KMS-11 (cell line): ENCODE results near the gene UBE2M.
A peak's percentile ranks its signal among the peaks of the same experiment; 100 is the strongest.

ENCODE experiments used
- H2AFZ ChIP-seq: fragments of 200-600 bp; sonication (generic); 2 replicates; pipeline ENCODE4 v1.6.1; 2016; ENCODE audit warnings: antibody characterized with exemption, mixed run types, low read depth
- H3K27ac ChIP-seq: fragments of 200-600 bp; sonication (generic); 2 replicates; pipeline ENCODE4 v1.6.1; 2016; ENCODE audit warnings: mild to moderate bottlenecking, mixed run types
- H3K27me3 ChIP-seq: fragments of 200-600 bp; sonication (generic); 2 replicates; pipeline ENCODE4 v1.6.1; 2017; ENCODE audit warnings: mild to moderate bottlenecking, low read depth, mixed run types, moderate library complexity; ENCODE audit not compliant: insufficient read depth
- H3K36me3 ChIP-seq: fragments of 200-600 bp; sonication (generic); 2 replicates; pipeline ENCODE4 v1.6.1; 2017; ENCODE audit warnings: mild to moderate bottlenecking, mixed run types; ENCODE audit not compliant: insufficient read depth
- H3K4me1 ChIP-seq: fragments of 200-600 bp; sonication (generic); 2 replicates; pipeline ENCODE4 v1.6.1; 2016; ENCODE audit warnings: mild to moderate bottlenecking, low read depth, mixed run types; ENCODE audit not compliant: poor library complexity, severe bottlenecking
- H3K4me2 ChIP-seq: fragments of 200-600 bp; sonication (generic); 2 replicates; pipeline ENCODE4 v1.7.0; 2016; ENCODE audit warnings: mild to moderate bottlenecking, mixed run types
- H3K4me3 ChIP-seq: fragments of 200-600 bp; sonication (generic); IDR thresholded peaks from 2 replicates; pipeline ENCODE4 v1.6.1; 2017; ENCODE audit warnings: low read depth, low read length, mixed read lengths; ENCODE audit not compliant: insufficient read depth
- H3K79me2 ChIP-seq: fragments of 200-600 bp; sonication (generic); 2 replicates; pipeline ENCODE4 v1.6.1; 2016; ENCODE audit warnings: low read depth, mixed run types; ENCODE audit not compliant: insufficient read depth
- H3K9ac ChIP-seq: fragments of 200-600 bp; sonication (generic); 2 replicates; pipeline ENCODE4 v1.6.1; 2016; ENCODE audit warnings: mild to moderate bottlenecking, mixed run types
- H4K20me1 ChIP-seq: fragments of 200-600 bp; sonication (generic); 2 replicates; pipeline ENCODE4 v1.6.1; 2016; ENCODE audit warnings: mild to moderate bottlenecking, mixed run types; ENCODE audit not compliant: insufficient read depth
- CTCF ChIP-seq: fragments of 200-600 bp; sonication (generic); conservative IDR thresholded peaks from 2 replicates; pipeline ENCODE4 v1.6.1; 2017; ENCODE audit warnings: low read depth, mild to moderate bottlenecking, antibody characterized with exemption, low read length, moderate library complexity, mixed read lengths

UBE2M gene

GRCh38 chr19:58529405-58529804, 29.0 kb downstream of the UBE2M start:
- no peak for TF ChIP-seq CTCF
- Histone ChIP-seq H3K79me2 (no peaks in the 10 kb centered on the region), H3K4me2 (no peak overlapping the region)

GRCh38 chr19:58522709-58523108, 35.7 kb downstream of the UBE2M start:
- no peaks in the 10 kb centered on the region for H3K36me3 ChIP-seq
- no peak overlapping the region for H3K4me3 ChIP-seq
- H3K27ac ChIP-seq: no peak overlapping the region
- no peak overlapping the region for H3K9ac ChIP-seq
- H3K4me1 ChIP-seq: peaks cover 10% of the 10 kb centered on the region
- H3K79me2 ChIP-seq: peaks cover 9% of the 10 kb centered on the region; the same call in 1 of the 2 replicates
- no peak overlapping the region for H3K4me2 ChIP-seq
- H2AFZ ChIP-seq: no peak overlapping the region
- TF ChIP-seq CTCF: no peak
- no peaks in the 10 kb centered on the region for H4K20me1 ChIP-seq
- H3K27me3 ChIP-seq: no peaks in the 10 kb centered on the region

More at GRCh38 chr19:58529405-58529804, 29.0 kb downstream of the UBE2M start:
- no peaks in the 10 kb centered on the region for H3K36me3 ChIP-seq
- H3K27ac ChIP-seq: no peak overlapping the region
- no peak overlapping the region for H3K9ac ChIP-seq
- peaks cover 57% of the 10 kb centered on the region for H3K27me3 ChIP-seq
- H4K20me1 ChIP-seq: no peaks in the 10 kb centered on the region
- no peaks in the 10 kb centered on the region for H3K4me1 ChIP-seq
- no peak overlapping the region for H3K4me3 ChIP-seq
- H2AFZ ChIP-seq: no peak overlapping the region

GRCh38 chr19:58521651-58522050, 36.8 kb downstream of the UBE2M start:
- Histone ChIP-seq H3K4me3 (no peak overlapping the region), H3K9ac (no peak overlapping the region), H3K27me3 (no peaks in the 10 kb centered on the region), H3K4me2 (no peak overlapping the region), H3K36me3 (no peaks in the 10 kb centered on the region), H2AFZ (no peak overlapping the region), H3K4me1 (peaks cover 10% of the 10 kb centered on the region), H3K79me2 (peaks cover 14% of the 10 kb centered on the region; the same call in 1 of the 2 replicates), H3K27ac (no peak overlapping the region), H4K20me1 (no peaks in the 10 kb centered on the region)
- no peak for TF ChIP-seq CTCF

GRCh38 chr19:58520257-58520599, 38.2 kb downstream of the UBE2M start:
- Histone ChIP-seq H3K27me3 (no peaks in the 10 kb centered on the region), H3K9ac (peak overlapping the region; percentile 90; the same call in 1 of the 2 replicates), H3K36me3 (no peaks in the 10 kb centered on the region), H3K4me2 (peak overlapping the region; percentile 62), H3K27ac (peak overlapping the region; percentile 83), H3K79me2 (peaks cover 16% of the 10 kb centered on the region; the same call in 1 of the 2 replicates), H4K20me1 (no peaks in the 10 kb centered on the region), H3K4me1 (peaks cover 17% of the 10 kb centered on the region), H2AFZ (peak overlapping the region; percentile 49), H3K4me3 (no peak overlapping the region)
- no peak for TF ChIP-seq CTCF
